Glomerular visceral epithelial cell (primary cell): ENCODE results near the gene TARS3.

ENCODE experiments used
- DNase-seq: peaks from one replicate; pipeline ENCODE4 v3.0.0-alpha.2; 2016; ENCODE audit errors: extremely low spot score

The TARS3 gene

GRCh38 chr15:101698314-101698713 lies 26.0 kb downstream of the TARS3 start:
- no peak for DNase-seq

- DNase-seq = no peak
These were observed 26.8 kb downstream of the TARS3 start for GRCh38 chr15:101697488-101697887.

DNA sequence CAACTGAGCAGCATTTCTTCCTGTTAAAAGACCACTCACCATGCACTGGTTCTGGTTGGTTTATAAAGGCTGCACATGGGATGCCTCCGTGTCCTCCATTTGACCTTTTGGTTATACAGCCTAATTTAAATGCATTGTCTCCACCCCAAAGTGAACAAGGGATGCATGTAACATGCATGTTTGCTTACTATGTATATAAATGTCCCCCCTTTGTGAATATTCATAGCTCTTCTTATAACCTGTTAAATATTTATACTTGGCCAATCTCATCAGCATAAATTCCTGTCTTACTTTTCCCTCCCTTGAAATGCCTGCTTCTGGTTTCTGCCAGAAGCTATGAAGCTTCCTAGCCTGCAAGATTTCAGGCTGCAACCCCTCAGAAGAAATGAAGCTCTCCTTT lies 27.4 kb downstream of the TARS3 start:
- no peak for DNase-seq

- no peak for DNase-seq
These were observed 30.0 kb downstream of the TARS3 start for GRCh38 chr15:101694261-101694660.

DNA sequence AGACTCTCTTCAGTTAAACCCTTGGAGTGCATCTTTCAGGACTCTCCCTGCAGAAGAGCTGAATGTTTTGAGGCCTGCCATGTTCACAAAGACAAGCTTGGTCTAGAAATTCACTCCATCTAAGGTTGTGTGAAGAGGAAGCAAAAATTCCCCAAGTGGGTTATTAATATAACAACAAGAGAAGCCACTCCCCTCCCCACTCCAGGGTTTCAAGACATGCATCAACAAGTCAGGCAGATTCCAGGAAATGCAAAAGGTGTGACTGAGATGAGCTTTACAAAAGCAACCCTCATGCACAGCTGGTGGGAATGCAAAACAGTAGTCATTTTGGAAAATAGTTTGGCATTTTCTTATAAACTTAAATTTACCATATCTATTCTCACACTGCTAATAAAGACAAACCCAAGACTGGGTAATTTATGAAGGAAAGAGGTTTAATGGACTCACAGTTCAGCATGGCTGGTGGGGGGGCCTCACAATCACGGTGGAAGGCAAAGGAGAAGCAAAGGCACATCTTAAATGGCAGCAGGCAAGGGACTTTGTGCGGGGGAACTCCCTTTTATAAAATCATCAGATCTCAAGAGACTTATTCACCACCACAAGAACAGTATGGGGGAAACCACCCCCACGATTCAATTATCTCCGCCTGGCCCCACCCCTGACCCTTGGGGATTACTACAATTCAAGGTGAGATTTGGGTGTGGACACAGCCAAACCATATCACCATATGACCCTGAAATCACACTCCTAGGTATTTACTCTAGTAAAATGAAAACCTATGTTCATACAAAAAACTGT lies 31.3 kb downstream of the TARS3 start:
- no peak for DNase-seq

DNA sequence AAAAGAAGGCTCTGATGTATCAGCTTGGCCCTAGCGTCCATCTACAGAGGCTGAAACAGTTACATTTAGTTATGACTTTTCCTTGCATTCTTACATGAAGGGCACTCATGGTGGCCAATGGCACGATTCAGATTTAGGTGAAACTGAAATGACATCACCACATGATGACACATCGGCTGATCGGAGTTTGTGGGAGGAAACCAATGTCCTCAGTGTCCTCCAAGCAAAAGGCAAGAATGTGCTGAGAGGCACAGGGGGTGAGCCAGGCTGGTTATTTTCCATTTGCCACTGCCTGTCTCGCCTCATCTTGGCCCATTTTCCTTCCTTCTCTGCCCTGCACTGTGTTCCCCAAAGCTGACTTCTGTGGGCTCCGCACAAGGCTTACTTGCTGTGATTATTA lies 34.4 kb downstream of the TARS3 start:
- no peak for DNase-seq

DNA sequence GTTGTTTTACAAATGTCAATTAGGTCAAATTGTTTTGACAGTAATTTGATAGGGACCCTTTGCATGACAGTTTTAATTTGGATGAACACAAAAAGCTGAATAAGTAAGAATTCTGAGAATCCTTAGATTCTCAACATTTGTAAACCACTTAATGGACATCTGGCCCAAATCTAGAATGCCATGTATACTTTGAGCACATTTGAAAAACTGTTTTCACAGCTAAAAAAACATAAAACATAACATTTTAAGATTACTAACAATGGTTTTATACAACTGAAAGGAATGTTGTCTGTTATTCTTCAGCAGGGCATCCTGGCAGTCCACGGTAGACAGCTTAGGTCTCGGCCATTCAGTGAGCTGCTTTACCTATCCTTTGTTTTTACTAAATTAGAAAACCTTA lies 37.6 kb downstream of the TARS3 start:
- no peak for DNase-seq

GRCh38 chr15:101684877-101685276 lies 39.4 kb downstream of the TARS3 start:
- no peak for DNase-seq

GRCh38 chr15:101684384-101684783 lies 39.9 kb downstream of the TARS3 start:
- peak; percentile 40 for DNase-seq

- DNase-seq = no peak
These were observed 44.5 kb downstream of the TARS3 start for GRCh38 chr15:101679806-101680205.

- DNase-seq = no peak
These were observed 47.3 kb downstream of the TARS3 start for GRCh38 chr15:101676921-101677329.

DNA sequence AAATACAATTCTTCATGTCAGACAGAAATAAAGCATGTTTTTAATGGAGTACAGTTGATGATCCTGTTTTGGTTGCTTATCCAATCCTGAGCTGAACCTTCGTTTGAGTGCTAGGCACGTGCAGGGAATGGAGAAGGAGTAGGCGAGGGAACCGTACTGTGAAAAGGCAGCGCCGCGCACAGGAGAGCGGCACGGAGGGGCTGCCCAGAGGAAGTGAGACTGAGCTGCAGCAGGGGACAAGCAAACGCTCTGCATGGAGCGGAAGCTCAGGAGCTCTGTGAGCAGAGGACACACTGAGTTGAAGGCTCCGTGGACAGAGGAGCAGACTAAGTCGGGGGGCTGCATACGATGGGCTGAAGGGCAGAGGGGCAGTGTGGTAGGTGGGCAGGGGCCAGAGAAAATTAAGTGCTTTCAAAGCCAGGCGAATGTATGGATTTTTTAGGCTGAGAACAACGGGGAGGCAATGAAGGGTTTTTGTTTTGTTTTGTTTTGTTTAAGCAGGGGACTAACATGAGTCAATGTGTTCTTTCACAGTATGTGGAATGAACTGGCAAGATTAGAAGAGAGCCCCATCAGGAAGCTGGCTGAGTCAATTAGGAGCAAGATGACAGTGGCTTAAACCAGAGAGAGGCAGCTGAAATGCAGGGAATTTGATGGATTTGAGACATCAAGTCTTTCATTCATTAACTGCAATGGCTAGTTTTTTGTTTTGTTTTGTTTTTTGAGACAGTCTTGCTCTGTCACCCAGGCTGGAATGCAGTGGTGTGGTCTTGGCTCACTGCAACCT lies 48.3 kb downstream of the TARS3 start:
- DNase-seq = peak; percentile 31

GRCh38 chr15:101675015-101675414 lies 49.3 kb downstream of the TARS3 start:
- DNase-seq = peak; percentile 39

- no peak for DNase-seq
These were observed 52.0 kb downstream of the TARS3 start for GRCh38 chr15:101672298-101672697.

DNA sequence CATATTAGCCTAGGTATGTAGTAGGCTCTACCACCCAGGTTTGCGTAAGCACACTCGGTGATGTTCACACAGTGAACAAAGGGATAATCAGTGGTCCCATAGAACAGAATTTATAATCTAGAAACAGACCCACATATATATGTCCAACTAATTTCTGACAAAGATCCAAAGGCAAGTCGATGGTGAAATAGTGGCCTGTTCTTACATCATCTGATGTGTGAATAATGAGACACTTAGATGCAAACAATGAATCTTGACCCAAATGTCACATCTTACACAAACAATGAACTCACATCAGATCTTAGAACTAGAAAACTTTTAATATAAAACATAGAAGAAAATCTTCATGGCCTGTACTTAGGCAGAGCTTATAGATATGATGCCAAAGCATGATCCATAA lies 54.5 kb downstream of the TARS3 start:
- DNase-seq = no peak

GRCh38 chr15:101667881-101668280 lies 56.4 kb downstream of the TARS3 start:
- no peak for DNase-seq

DNA sequence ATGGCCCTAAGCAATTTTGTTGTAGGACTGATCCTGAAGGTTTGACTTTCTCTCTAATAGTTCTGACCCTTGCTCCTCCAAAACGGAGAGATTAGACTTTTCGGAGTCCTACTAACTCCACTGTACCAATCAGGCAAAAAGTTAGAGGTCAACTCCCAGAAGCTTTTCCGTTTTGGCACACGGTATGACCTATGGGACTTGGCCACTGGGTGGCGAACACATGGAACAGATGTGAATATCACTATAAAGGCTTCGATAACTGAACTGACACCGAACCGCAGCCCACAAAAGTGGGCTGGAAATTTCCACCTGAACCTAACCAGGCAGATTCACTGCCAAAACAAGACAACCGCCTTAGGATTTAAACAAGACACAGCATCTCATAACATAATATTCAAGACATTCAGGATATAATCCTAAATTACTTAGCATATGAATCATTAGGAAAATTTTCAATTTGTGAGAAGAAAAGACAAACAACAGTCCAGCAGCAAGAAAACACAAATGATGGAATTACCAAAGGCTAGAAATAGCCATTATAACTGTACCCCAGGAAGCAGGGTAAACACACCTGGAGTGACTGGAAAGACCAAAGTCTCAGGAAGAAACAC lies 59.9 kb downstream of the TARS3 start:
- no peak for DNase-seq

- DNase-seq = no peak
These were observed 62.1 kb downstream of the TARS3 start for GRCh38 chr15:101662203-101662602.

- no peak for DNase-seq
These were observed 64.3 kb downstream of the TARS3 start for GRCh38 chr15:101660005-101660404.

GRCh38 chr15:101657968-101658784 lies 66.1 kb downstream of the TARS3 start:
- DNase-seq = no peak

- DNase-seq = no peak
These were observed 67.1 kb downstream of the TARS3 start for GRCh38 chr15:101657171-101657570.
